Progenitor cell of endocrine pancreas (in vitro differentiated cells): Measurements from ENCODE around the gene PROK1. TPM values are rescaled to one million over a fixed set of nuclear protein-coding genes. Genes with fewer than 3 reads are reported as not detected.

ENCODE experiments used
- DNase-seq: peaks from one replicate; pipeline ENCODE4 v3.0.0; 2021; ENCODE audit warnings: low spot score; ENCODE audit not compliant: unreplicated experiment
- H3K27ac Mint-ChIP-seq: 2 replicates; pipeline ENCODE4 v1.8.0; 2021; ENCODE audit warnings: mild to moderate bottlenecking, moderate library complexity, mixed read lengths
- H3K27me3 Mint-ChIP-seq: 2 replicates; pipeline ENCODE4 v1.8.0; 2021; ENCODE audit warnings: mixed read lengths
- H3K36me3 Mint-ChIP-seq: 2 replicates; pipeline ENCODE4 v1.8.0; 2022; ENCODE audit warnings: mixed read lengths; ENCODE audit not compliant: insufficient read depth
- H3K4me1 Mint-ChIP-seq: 2 replicates; pipeline ENCODE4 v1.8.0; 2021; ENCODE audit warnings: low read depth, mixed read lengths
- H3K4me3 Mint-ChIP-seq: 2 replicates; pipeline ENCODE4 v1.8.0; 2021; ENCODE audit warnings: low read depth, mild to moderate bottlenecking, moderate library complexity, mixed read lengths
- H3K9me3 Mint-ChIP-seq: 2 replicates; pipeline ENCODE4 v1.8.0; 2021; ENCODE audit warnings: low read depth, mixed read lengths
- total RNA-seq: library from RNA; stranded (reverse); gene quantifications from 2 replicates; pipeline ENCODE4 v1.2.1, GENCODE V29; 2021
- TF ChIP-seq, protein P1 (sequence below): fragments of 200-600 bp; sonication (generic); IDR thresholded peaks from one replicate; pipeline ENCODE4 v1.5.0; 2021; ENCODE audit warnings: antibody characterized with exemption, mild to moderate bottlenecking; ENCODE audit not compliant: unreplicated experiment

Gene PROK1
- total RNA-seq, 1 donor from 2014 or later, result not detected

DNA sequence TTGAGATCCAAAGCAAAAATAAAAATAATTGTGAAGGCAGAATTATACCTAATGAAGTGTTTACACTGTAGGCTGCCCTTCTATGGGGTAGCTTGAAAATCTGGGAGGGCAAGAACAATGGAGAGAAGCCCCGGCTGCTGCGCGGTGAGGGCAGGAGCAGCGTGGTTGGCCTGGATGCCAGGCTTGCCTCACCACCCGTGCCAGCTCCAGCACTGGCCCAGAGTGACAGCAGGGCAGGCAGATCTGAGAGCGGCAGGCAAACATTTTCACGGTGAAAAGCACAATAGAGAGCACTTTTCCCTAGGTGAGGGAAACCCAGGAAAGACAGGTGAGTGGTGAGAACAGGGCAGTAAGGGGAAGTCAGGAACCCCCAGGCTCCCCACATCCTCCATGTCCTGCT, 1.4 kb downstream of the PROK1 start:
- peaks cover 60% of the 10 kb centered on the region for H3K27me3 Mint-ChIP-seq
- no peaks in the 10 kb centered on the region for H3K36me3 Mint-ChIP-seq
- no peaks in the 10 kb centered on the region for H3K4me1 Mint-ChIP-seq
- no peaks in the 10 kb centered on the region for H3K9me3 Mint-ChIP-seq
- TF ChIP-seq, protein P1, sequence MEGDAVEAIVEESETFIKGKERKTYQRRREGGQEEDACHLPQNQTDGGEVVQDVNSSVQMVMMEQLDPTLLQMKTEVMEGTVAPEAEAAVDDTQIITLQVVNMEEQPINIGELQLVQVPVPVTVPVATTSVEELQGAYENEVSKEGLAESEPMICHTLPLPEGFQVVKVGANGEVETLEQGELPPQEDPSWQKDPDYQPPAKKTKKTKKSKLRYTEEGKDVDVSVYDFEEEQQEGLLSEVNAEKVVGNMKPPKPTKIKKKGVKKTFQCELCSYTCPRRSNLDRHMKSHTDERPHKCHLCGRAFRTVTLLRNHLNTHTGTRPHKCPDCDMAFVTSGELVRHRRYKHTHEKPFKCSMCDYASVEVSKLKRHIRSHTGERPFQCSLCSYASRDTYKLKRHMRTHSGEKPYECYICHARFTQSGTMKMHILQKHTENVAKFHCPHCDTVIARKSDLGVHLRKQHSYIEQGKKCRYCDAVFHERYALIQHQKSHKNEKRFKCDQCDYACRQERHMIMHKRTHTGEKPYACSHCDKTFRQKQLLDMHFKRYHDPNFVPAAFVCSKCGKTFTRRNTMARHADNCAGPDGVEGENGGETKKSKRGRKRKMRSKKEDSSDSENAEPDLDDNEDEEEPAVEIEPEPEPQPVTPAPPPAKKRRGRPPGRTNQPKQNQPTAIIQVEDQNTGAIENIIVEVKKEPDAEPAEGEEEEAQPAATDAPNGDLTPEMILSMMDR, result no peak
- DNase-seq, result no peak
- H3K27ac Mint-ChIP-seq, result no peak overlapping the region
- H3K4me3 Mint-ChIP-seq, result no peak overlapping the region

- peaks cover 46% of the 10 kb centered on the region for H3K27me3 Mint-ChIP-seq
- no peaks in the 10 kb centered on the region for H3K9me3 Mint-ChIP-seq
- no peaks in the 10 kb centered on the region for H3K36me3 Mint-ChIP-seq
- H3K27ac Mint-ChIP-seq, result no peak overlapping the region
- DNase-seq, result no peak
- H3K4me1 Mint-ChIP-seq, result no peaks in the 10 kb centered on the region
- TF ChIP-seq, protein P1, result no peak
- no peak overlapping the region for H3K4me3 Mint-ChIP-seq
These were observed 2.9 kb downstream of the PROK1 start for GRCh38 chr1:110453829-110454228.

DNA sequence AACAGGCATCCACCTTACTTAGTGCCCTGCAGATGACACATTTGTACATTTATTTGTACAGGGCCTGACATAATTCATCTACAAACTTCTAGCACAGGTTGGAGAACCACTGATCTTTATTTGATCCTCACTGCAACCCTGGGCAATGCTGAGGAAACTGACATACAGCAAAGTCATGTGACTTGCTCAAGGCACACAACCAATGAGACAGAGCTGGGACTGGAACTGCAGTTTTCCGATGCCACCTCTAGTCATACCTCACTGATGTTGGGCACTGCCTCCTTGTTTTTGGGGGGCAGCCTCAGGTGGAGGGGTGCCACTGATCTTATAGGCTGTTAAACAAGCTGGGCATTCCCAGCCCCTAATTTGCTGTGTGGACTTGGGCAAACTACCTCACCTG, 3.4 kb downstream of the PROK1 start:
- DNase-seq, result no peak
- Mint-ChIP-seq H3K27me3 (peaks cover 43% of the 10 kb centered on the region), H3K36me3 (no peaks in the 10 kb centered on the region), H3K27ac (no peak overlapping the region), H3K4me3 (no peak overlapping the region), H3K9me3 (no peaks in the 10 kb centered on the region), H3K4me1 (no peaks in the 10 kb centered on the region)
- TF ChIP-seq, protein P1, result no peak

DNA sequence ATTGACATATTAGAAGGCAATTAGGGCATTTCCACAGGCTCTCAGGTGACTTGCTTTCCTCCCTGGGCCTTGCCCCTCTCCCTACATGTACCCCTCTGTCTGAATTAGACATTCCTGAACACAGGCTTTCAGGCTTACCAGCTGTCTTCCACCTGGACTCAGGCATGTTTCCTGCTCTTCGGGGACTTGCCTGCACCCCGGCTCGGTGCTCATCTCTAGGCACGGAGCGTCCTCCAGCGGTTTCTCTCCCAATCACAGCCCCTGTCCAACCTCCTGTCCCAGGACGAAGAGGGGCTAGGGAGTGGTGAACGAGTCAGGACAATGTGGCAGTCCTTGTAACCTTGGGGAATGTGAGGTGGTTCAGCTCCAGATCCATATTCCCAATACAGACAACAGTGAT, 4.2 kb downstream of the PROK1 start:
- TF ChIP-seq, protein P1, result no peak
- no peaks in the 10 kb centered on the region for H3K4me1 Mint-ChIP-seq
- H3K27ac Mint-ChIP-seq, result no peak overlapping the region
- no peak for DNase-seq
- H3K27me3 Mint-ChIP-seq, result peaks cover 40% of the 10 kb centered on the region
- no peaks in the 10 kb centered on the region for H3K36me3 Mint-ChIP-seq
- no peak overlapping the region for H3K4me3 Mint-ChIP-seq
- H3K9me3 Mint-ChIP-seq, result no peaks in the 10 kb centered on the region

DNA sequence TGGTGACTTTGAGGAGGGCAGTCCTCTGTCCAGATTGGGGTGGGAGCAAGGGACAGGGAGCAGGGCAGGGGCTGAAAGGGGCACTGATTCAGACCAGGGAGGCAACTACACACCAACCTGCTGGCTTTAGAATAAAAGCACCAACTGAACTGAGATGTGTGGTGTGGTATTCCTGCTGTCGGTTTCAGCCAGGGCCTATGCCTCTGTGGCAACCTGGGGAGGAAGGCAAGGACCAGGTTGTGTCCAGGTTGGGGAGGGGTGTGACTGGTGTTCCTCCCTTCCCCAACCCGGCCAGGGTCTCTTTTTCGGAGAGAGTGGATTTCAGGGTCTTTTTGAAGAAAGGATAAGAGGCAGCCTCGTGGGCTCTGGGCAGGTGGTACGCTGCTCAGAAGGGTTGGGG, 6.3 kb downstream of the PROK1 start:
- DNase-seq, result no peak
- Mint-ChIP-seq H3K36me3 (no peaks in the 10 kb centered on the region), H3K4me3 (no peak overlapping the region), H3K9me3 (no peaks in the 10 kb centered on the region), H3K27ac (no peak overlapping the region), H3K27me3 (peaks cover 30% of the 10 kb centered on the region), H3K4me1 (no peaks in the 10 kb centered on the region)
- TF ChIP-seq, protein P1, result no peak
